Activated CD4-positive, CD25-positive, alpha-beta regulatory T cell treated with anti-CD3 and anti-CD28 coated beads, Interleukin-2, amount 50 U/mL, for 24 hours (primary cell): ENCODE results near the gene SHC2.
"Not testable (repeated sequence)": the region's sequence is repeated elsewhere in the genome, so short reads cannot be mapped to it uniquely, and the experiment has no call there.

Experiments used
- ATAC-seq, 2 donors: fragments of 150-1000 bp; cut with Tn5 transposase; one replicate each; pipeline ENCODE4 v1.10.0; 2021; ENCODE audit warnings: mild to moderate bottlenecking in 1 of 2, moderate library complexity in 1 of 2

Gene SHC2

GRCh38 chr19:492091-492531 is 31.3 kb upstream of the SHC2 start:
- no peak for ATAC-seq

- ATAC-seq: no peak
Measured at GRCh38 chr19:491146-491741, 30.4 kb upstream of the SHC2 start.

GRCh38 chr19:489418-490196 is 28.8 kb upstream of the SHC2 start:
- ATAC-seq: peak; percentile 1 to 6

GRCh38 chr19:488505-489417 is 27.9 kb upstream of the SHC2 start:
- ATAC-seq: peak; percentile 98

- no peak for ATAC-seq
Measured at GRCh38 chr19:485583-486236, 24.9 kb upstream of the SHC2 start.

- ATAC-seq: no peak
Measured at GRCh38 chr19:485077-485476, 24.2 kb upstream of the SHC2 start.

GRCh38 chr19:484494-484893 is 23.7 kb upstream of the SHC2 start:
- ATAC-seq: no peak

GRCh38 chr19:483332-484072 is 22.7 kb upstream of the SHC2 start:
- no peak for ATAC-seq

GRCh38 chr19:482186-483041 is 21.6 kb upstream of the SHC2 start:
- ATAC-seq: no peak

- not testable (repeated sequence) for ATAC-seq
Measured at GRCh38 chr19:481100-481499, 20.3 kb upstream of the SHC2 start.

GRCh38 chr19:480016-480855 is 19.4 kb upstream of the SHC2 start:
- no peak for ATAC-seq

- no peak for ATAC-seq
Measured at GRCh38 chr19:478976-479375, 18.1 kb upstream of the SHC2 start.

- ATAC-seq: no peak
Measured at GRCh38 chr19:478236-478903, 17.5 kb upstream of the SHC2 start.

- no peak for ATAC-seq
Measured at GRCh38 chr19:475360-475759, 14.5 kb upstream of the SHC2 start.

GRCh38 chr19:474126-475078 is 13.6 kb upstream of the SHC2 start:
- ATAC-seq: no peak

GRCh38 chr19:472005-472858 is 11.4 kb upstream of the SHC2 start:
- ATAC-seq: no peak

- no peak for ATAC-seq
Measured at GRCh38 chr19:470701-471100, 9.9 kb upstream of the SHC2 start.
